GM21786 (cell line): ENCODE results near the gene DTHD1.

Experiments used
- ATAC-seq: cut with Tn5 transposase; IDR thresholded peaks from one replicate; pipeline ENCODE4 v1.9.1; 2021; ENCODE audit not compliant: unreplicated experiment

The DTHD1 gene

GRCh38 chr4:36269101-36269500 lies 12.3 kb upstream of the DTHD1 start:
- no peak for ATAC-seq

GRCh38 chr4:36269533-36270173 lies 11.8 kb upstream of the DTHD1 start:
- no peak for ATAC-seq

GRCh38 chr4:36273276-36273675 lies 8.1 kb upstream of the DTHD1 start:
- no peak for ATAC-seq

GRCh38 chr4:36274158-36274557 lies 7.3 kb upstream of the DTHD1 start:
- ATAC-seq = no peak

- no peak for ATAC-seq
Observed at GRCh38 chr4:36277533-36277932, 3.9 kb upstream of the DTHD1 start.

GRCh38 chr4:36278789-36279188 lies 2.6 kb upstream of the DTHD1 start:
- ATAC-seq = no peak

GRCh38 chr4:36280555-36280954 lies 861 bp upstream of the DTHD1 start:
- ATAC-seq = no peak

GRCh38 chr4:36282503-36283030 lies 1.2 kb downstream of the DTHD1 start:
- no peak for ATAC-seq

- no peak for ATAC-seq
Observed at GRCh38 chr4:36283912-36284465, 2.6 kb downstream of the DTHD1 start.

- peak; percentile 98 for ATAC-seq
Observed at GRCh38 chr4:36285784-36286480, 4.5 kb downstream of the DTHD1 start.

- peak; percentile 24 for ATAC-seq
Observed at GRCh38 chr4:36286481-36286871, 5.1 kb downstream of the DTHD1 start.

GRCh38 chr4:36288731-36289426 lies 7.5 kb downstream of the DTHD1 start:
- no peak for ATAC-seq

- ATAC-seq = no peak
Observed at GRCh38 chr4:36290641-36291040, 9.2 kb downstream of the DTHD1 start.

- ATAC-seq = no peak
Observed at GRCh38 chr4:36292556-36293188, 11.3 kb downstream of the DTHD1 start.

- ATAC-seq = no peak
Observed at GRCh38 chr4:36301127-36301526, 19.7 kb downstream of the DTHD1 start.

GRCh38 chr4:36303426-36304137 lies 22.2 kb downstream of the DTHD1 start:
- peak; percentile 90 for ATAC-seq

- peak; percentile 40 for ATAC-seq
Observed at GRCh38 chr4:36304138-36304681, 22.8 kb downstream of the DTHD1 start.

- no peak for ATAC-seq
Observed at GRCh38 chr4:36308150-36308549, 26.7 kb downstream of the DTHD1 start.

- no peak for ATAC-seq
Observed at GRCh38 chr4:36310216-36310615, 28.8 kb downstream of the DTHD1 start.

GRCh38 chr4:36310793-36311192 lies 29.4 kb downstream of the DTHD1 start:
- peak; percentile 84 for ATAC-seq
